Lower leg skin (tissue), 3 donors: ENCODE measurements around the gene PDZD7.

ENCODE experiments used
- POLR2A ChIP-seq, 2 donors: fragments of 450-650 bp; IDR thresholded peaks; one replicate each; pipeline ENCODE4 v1.6.1; 2016 to 2017; ENCODE audit warnings: antibody characterized with exemption in 2 of 2, mild to moderate bottlenecking in 1 of 2, moderate library complexity in 1 of 2
- TF ChIP-seq, protein P1 (sequence below), 3 donors: fragments of 450-650 bp; IDR thresholded peaks; one replicate each; pipeline ENCODE4 v1.5.1; 2016; ENCODE audit warnings: antibody characterized with exemption in 3 of 3, mild to moderate bottlenecking in 3 of 3, moderate library complexity in 2 of 3

DNA sequence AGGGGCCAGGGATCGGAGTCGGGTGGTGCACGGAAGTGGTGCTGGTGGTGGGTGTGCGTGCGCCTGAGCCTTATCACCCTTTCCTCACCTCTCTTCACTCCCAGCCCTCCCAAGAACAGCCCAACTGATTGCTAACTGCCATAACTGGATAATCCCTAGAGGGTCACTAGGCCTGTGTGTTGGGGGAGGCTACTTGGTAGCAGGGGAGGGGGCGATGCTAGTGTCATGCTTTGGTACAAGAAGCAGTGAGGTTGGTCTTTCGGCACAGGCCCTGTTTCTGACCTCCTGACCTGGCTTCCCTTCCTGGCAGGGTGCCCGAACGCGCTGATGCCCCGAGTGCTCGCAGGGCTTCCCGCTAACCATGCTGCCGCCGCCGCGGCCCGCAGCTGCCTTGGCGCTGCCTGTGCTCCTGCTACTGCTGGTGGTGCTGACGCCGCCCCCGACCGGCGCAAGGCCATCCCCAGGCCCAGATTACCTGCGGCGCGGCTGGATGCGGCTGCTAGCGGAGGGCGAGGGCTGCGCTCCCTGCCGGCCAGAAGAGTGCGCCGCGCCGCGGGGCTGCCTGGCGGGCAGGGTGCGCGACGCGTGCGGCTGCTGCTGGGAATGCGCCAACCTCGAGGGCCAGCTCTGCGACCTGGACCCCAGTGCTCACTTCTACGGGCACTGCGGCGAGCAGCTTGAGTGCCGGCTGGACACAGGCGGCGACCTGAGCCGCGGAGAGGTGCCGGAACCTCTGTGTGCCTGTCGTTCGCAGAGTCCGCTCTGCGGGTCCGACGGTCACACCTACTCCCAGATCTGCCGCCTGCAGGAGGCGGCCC lies 31.5 kb upstream of the PDZD7 start:
- TF ChIP-seq, protein P1, sequence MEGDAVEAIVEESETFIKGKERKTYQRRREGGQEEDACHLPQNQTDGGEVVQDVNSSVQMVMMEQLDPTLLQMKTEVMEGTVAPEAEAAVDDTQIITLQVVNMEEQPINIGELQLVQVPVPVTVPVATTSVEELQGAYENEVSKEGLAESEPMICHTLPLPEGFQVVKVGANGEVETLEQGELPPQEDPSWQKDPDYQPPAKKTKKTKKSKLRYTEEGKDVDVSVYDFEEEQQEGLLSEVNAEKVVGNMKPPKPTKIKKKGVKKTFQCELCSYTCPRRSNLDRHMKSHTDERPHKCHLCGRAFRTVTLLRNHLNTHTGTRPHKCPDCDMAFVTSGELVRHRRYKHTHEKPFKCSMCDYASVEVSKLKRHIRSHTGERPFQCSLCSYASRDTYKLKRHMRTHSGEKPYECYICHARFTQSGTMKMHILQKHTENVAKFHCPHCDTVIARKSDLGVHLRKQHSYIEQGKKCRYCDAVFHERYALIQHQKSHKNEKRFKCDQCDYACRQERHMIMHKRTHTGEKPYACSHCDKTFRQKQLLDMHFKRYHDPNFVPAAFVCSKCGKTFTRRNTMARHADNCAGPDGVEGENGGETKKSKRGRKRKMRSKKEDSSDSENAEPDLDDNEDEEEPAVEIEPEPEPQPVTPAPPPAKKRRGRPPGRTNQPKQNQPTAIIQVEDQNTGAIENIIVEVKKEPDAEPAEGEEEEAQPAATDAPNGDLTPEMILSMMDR (IDR thresholded peaks at IDR 0.05) = no peak
- TF ChIP-seq POLR2A (IDR thresholded peaks at IDR 0.05) = no peak
